Stimulated activated naive CD8-positive, alpha-beta T cell treated with anti-CD3 and anti-CD28 coated beads, Interleukin-15, Interleukin-2, amounts not matched to agents 100 ng/mL and 50 ng/mL, for 24 hours (primary cell): ENCODE results near the gene SYT6.
A peak's percentile ranks its signal among the peaks of the same experiment; 100 is the strongest.

ENCODE experiments used
- H3K27ac Mint-ChIP-seq: one replicate; pipeline ENCODE4 v1.8.0; 2021; ENCODE audit warnings: mild to moderate bottlenecking, mixed read lengths
- H3K27me3 Mint-ChIP-seq: one replicate; pipeline ENCODE4 v1.8.0; 2021; ENCODE audit warnings: mixed read lengths
- H3K36me3 Mint-ChIP-seq: one replicate; pipeline ENCODE4 v1.8.0; 2021; ENCODE audit warnings: low read depth, mixed read lengths
- H3K4me1 Mint-ChIP-seq: one replicate; pipeline ENCODE4 v1.8.0; 2021; ENCODE audit warnings: low read depth, mixed read lengths
- H3K4me3 Mint-ChIP-seq: one replicate; pipeline ENCODE4 v1.8.0; 2021; ENCODE audit warnings: mild to moderate bottlenecking, mixed read lengths
- H3K9me3 Mint-ChIP-seq: one replicate; pipeline ENCODE4 v1.8.0; 2021; ENCODE audit warnings: mixed read lengths

Gene SYT6

GRCh38 chr1:114164840-114165543 is 11.3 kb upstream of the SYT6 start:
- H3K27me3 Mint-ChIP-seq = peaks cover 36% of the 10 kb centered on the region
- H3K27ac Mint-ChIP-seq = no peak overlapping the region
- H3K36me3 Mint-ChIP-seq = no peaks in the 10 kb centered on the region

GRCh38 chr1:114159941-114160340 is 6.3 kb upstream of the SYT6 start:
- Mint-ChIP-seq H3K9me3 (no peaks in the 10 kb centered on the region), H3K27ac (no peak overlapping the region), H3K4me1 (no peaks in the 10 kb centered on the region), H3K36me3 (no peaks in the 10 kb centered on the region), H3K4me3 (no peak overlapping the region), H3K27me3 (peaks cover 69% of the 10 kb centered on the region)

More at GRCh38 chr1:114164840-114165543, 11.3 kb upstream of the SYT6 start:
- peaks cover 6% of the 10 kb centered on the region for H3K4me1 Mint-ChIP-seq
- no peaks in the 10 kb centered on the region for H3K9me3 Mint-ChIP-seq
- H3K4me3 Mint-ChIP-seq = no peak overlapping the region

GRCh38 chr1:114157275-114157660 is 3.6 kb upstream of the SYT6 start:
- peaks cover 64% of the 10 kb centered on the region for H3K27me3 Mint-ChIP-seq
- H3K27ac Mint-ChIP-seq = no peak overlapping the region
- peaks cover 16% of the 10 kb centered on the region for H3K4me1 Mint-ChIP-seq
- H3K36me3 Mint-ChIP-seq = no peaks in the 10 kb centered on the region
- H3K9me3 Mint-ChIP-seq = no peaks in the 10 kb centered on the region
- no peak overlapping the region for H3K4me3 Mint-ChIP-seq

GRCh38 chr1:114156538-114157274 is 3.0 kb upstream of the SYT6 start:
- H3K27me3 Mint-ChIP-seq = peaks cover 66% of the 10 kb centered on the region
- H3K27ac Mint-ChIP-seq = no peak overlapping the region
- H3K9me3 Mint-ChIP-seq = no peaks in the 10 kb centered on the region
- peaks cover 16% of the 10 kb centered on the region for H3K4me1 Mint-ChIP-seq
- no peak overlapping the region for H3K4me3 Mint-ChIP-seq
- H3K36me3 Mint-ChIP-seq = no peaks in the 10 kb centered on the region

GRCh38 chr1:114155706-114156105 is 2.0 kb upstream of the SYT6 start:
- Mint-ChIP-seq H3K4me1 (peaks cover 16% of the 10 kb centered on the region), H3K27me3 (peaks cover 66% of the 10 kb centered on the region), H3K4me3 (no peak overlapping the region), H3K36me3 (no peaks in the 10 kb centered on the region), H3K9me3 (no peaks in the 10 kb centered on the region), H3K27ac (no peak overlapping the region)

- H3K9me3 Mint-ChIP-seq = no peaks in the 10 kb centered on the region
- H3K4me3 Mint-ChIP-seq = peak overlapping the region; percentile 10
- no peaks in the 10 kb centered on the region for H3K36me3 Mint-ChIP-seq
- H3K27me3 Mint-ChIP-seq = peaks cover 66% of the 10 kb centered on the region
- no peak overlapping the region for H3K27ac Mint-ChIP-seq
- H3K4me1 Mint-ChIP-seq = peaks cover 16% of the 10 kb centered on the region
Observed at GRCh38 chr1:114154963-114155322, 1.3 kb upstream of the SYT6 start.

- Mint-ChIP-seq H3K4me1 (peaks cover 16% of the 10 kb centered on the region), H3K4me3 (peak overlapping the region; percentile 45), H3K36me3 (no peaks in the 10 kb centered on the region), H3K9me3 (no peaks in the 10 kb centered on the region), H3K27ac (no peak overlapping the region), H3K27me3 (peaks cover 65% of the 10 kb centered on the region)
Observed at GRCh38 chr1:114154146-114154962, 685 bp upstream of the SYT6 start.

- Mint-ChIP-seq H3K4me3 (peak overlapping the region; percentile 47), H3K27me3 (peaks cover 72% of the 10 kb centered on the region), H3K36me3 (no peaks in the 10 kb centered on the region), H3K9me3 (no peaks in the 10 kb centered on the region), H3K27ac (no peak overlapping the region), H3K4me1 (peaks cover 16% of the 10 kb centered on the region)
Observed at GRCh38 chr1:114152508-114153260, 985 bp downstream of the SYT6 start.

- H3K9me3 Mint-ChIP-seq = no peaks in the 10 kb centered on the region
- H3K27me3 Mint-ChIP-seq = peaks cover 69% of the 10 kb centered on the region
Observed at GRCh38 chr1:114152089-114152507, 1.6 kb downstream of the SYT6 start.

GRCh38 chr1:114150016-114150415 is 3.7 kb downstream of the SYT6 start:
- H3K27me3 Mint-ChIP-seq = peaks cover 60% of the 10 kb centered on the region
- H3K4me1 Mint-ChIP-seq = peaks cover 16% of the 10 kb centered on the region
- H3K36me3 Mint-ChIP-seq = no peaks in the 10 kb centered on the region
- no peak overlapping the region for H3K27ac Mint-ChIP-seq
- H3K4me3 Mint-ChIP-seq = no peak overlapping the region
- no peaks in the 10 kb centered on the region for H3K9me3 Mint-ChIP-seq

More at GRCh38 chr1:114152089-114152507, 1.6 kb downstream of the SYT6 start:
- Mint-ChIP-seq H3K27ac (no peak overlapping the region), H3K4me1 (peaks cover 16% of the 10 kb centered on the region), H3K36me3 (no peaks in the 10 kb centered on the region), H3K4me3 (no peak overlapping the region)

GRCh38 chr1:114149211-114149610 is 4.5 kb downstream of the SYT6 start:
- Mint-ChIP-seq H3K4me1 (peaks cover 9% of the 10 kb centered on the region), H3K36me3 (no peaks in the 10 kb centered on the region), H3K27me3 (peaks cover 52% of the 10 kb centered on the region), H3K9me3 (no peaks in the 10 kb centered on the region), H3K27ac (no peak overlapping the region), H3K4me3 (no peak overlapping the region)

- Mint-ChIP-seq H3K9me3 (no peaks in the 10 kb centered on the region), H3K4me3 (no peak overlapping the region), H3K27ac (no peak overlapping the region), H3K4me1 (no peaks in the 10 kb centered on the region), H3K27me3 (peaks cover 39% of the 10 kb centered on the region), H3K36me3 (no peaks in the 10 kb centered on the region)
Observed at GRCh38 chr1:114145504-114146151, 8.0 kb downstream of the SYT6 start.

- no peaks in the 10 kb centered on the region for H3K4me1 Mint-ChIP-seq
- H3K27ac Mint-ChIP-seq = no peak overlapping the region
- H3K36me3 Mint-ChIP-seq = no peaks in the 10 kb centered on the region
- H3K27me3 Mint-ChIP-seq = peaks cover 28% of the 10 kb centered on the region
- H3K9me3 Mint-ChIP-seq = no peaks in the 10 kb centered on the region
- H3K4me3 Mint-ChIP-seq = no peak overlapping the region
Observed at GRCh38 chr1:114144016-114144415, 9.7 kb downstream of the SYT6 start.

GRCh38 chr1:114139540-114139939 is 14.1 kb downstream of the SYT6 start:
- Mint-ChIP-seq H3K36me3 (no peaks in the 10 kb centered on the region), H3K27ac (no peak overlapping the region), H3K4me3 (no peak overlapping the region), H3K9me3 (no peaks in the 10 kb centered on the region), H3K4me1 (no peaks in the 10 kb centered on the region), H3K27me3 (peaks cover 6% of the 10 kb centered on the region)
